ENCODE results near the gene GTF2A1. TPM values are rescaled to one million over a fixed set of nuclear protein-coding genes. Genes with fewer than 3 reads are reported as not detected.

GTF2A1 gene
- total RNA-seq, 2 experiments from 2014 or later: 35.1 to 69.8 TPM

DNA sequence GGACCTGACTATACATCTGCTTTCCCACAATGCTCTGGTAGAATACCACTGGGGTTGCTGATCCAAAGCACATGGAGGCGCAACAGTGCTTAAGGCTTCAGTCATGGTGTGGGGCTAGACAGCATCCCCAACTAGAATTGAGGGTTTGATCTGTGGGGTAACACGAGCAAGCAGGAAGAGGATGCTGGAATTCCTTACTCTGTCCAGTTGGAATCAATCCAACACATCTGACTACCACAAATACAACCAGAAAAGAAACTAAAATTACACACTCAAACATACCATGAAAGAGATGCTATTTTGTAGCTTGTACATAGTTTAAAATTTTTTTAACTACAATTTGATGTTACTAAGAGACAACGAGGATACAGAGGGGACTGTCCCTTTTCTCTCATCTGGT lies 40.4 kb upstream of the GTF2A1 start:
- POLR2A ChIA-PET: interaction anchor here (0.6 kb wide), 1 partner anchor 47 kb away, joined by 3 read pairs; no protein-coding TSS in a partner anchor

DNA sequence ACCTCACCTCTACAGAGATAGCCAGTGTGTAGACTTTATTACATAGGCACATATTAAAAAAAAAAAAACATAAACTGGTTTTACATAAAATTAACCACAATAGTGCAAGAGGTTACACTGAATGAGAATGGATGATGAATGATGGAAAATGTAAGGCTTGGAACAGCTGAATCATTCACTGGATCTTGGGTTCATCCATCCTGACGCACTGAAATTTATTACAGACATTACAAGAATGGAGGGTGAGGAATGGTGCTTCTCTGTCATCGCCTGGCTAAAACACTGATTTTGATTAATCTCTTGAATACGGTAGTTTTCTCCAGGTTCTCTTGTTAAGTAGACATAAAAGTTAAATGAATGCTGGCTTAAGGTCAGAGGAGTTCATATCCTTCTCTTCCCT lies 40.0 kb upstream of the GTF2A1 start:
- Histone ChIP-seq H3K9me2 (ENCODE audit: insufficient read depth, low read length) (no peaks in the 10 kb centered on the region), H3K4me1 (ENCODE audit: insufficient read depth, low read length, poor library complexity, severe bottlenecking) (peaks cover 13% of the 10 kb centered on the region), H2AFZ (ENCODE audit: low read length) (no peak overlapping the region), H4K20me1 (ENCODE audit: insufficient read depth, low read length) (no peaks in the 10 kb centered on the region), H3K27ac (ENCODE audit: low read depth, low read length, poor library complexity, severe bottlenecking) (no peak overlapping the region), H3K4me2 (ENCODE audit: low read length) (no peak overlapping the region), H3K4me3 (ENCODE audit: low read depth, low read length, poor library complexity, severe bottlenecking) (no peak overlapping the region), H3K79me2 (ENCODE audit: insufficient read depth, low read depth, low read length) (no peaks in the 10 kb centered on the region), H3K36me3 (ENCODE audit: insufficient read depth, low read length) (no peaks in the 10 kb centered on the region), H3K9me3 (ENCODE audit: low read length) (no peaks in the 10 kb centered on the region)
- no TSS peak for BruUV-seq (replicated peaks)
- intact Hi-C loops (cut with micrococcal nuclease; ENCODE audit: unreplicated experiment): no loop called here
- CTCF ChIA-PET (ENCODE audit: unreplicated experiment): no interaction called here
- TF ChIP-seq EZH2phosphoT487 (IDR thresholded peaks at IDR 0.05; ENCODE audit: borderline replicate concordance, low read depth, low read length): no peak
- TF ChIP-seq, protein P1, sequence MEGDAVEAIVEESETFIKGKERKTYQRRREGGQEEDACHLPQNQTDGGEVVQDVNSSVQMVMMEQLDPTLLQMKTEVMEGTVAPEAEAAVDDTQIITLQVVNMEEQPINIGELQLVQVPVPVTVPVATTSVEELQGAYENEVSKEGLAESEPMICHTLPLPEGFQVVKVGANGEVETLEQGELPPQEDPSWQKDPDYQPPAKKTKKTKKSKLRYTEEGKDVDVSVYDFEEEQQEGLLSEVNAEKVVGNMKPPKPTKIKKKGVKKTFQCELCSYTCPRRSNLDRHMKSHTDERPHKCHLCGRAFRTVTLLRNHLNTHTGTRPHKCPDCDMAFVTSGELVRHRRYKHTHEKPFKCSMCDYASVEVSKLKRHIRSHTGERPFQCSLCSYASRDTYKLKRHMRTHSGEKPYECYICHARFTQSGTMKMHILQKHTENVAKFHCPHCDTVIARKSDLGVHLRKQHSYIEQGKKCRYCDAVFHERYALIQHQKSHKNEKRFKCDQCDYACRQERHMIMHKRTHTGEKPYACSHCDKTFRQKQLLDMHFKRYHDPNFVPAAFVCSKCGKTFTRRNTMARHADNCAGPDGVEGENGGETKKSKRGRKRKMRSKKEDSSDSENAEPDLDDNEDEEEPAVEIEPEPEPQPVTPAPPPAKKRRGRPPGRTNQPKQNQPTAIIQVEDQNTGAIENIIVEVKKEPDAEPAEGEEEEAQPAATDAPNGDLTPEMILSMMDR (conservative IDR thresholded peaks at IDR 0.05; ENCODE audit: low read length): no peak
- POLR2A ChIA-PET: interaction anchor here (0.6 kb wide), 1 partner anchor 46 kb away, joined by 3 read pairs; no protein-coding TSS in a partner anchor
- DNase-seq (ENCODE audit: low spot score): no peak

More for the DNA sequence above, 40.4 kb upstream of the GTF2A1 start:
- intact Hi-C loops (cut with micrococcal nuclease; ENCODE audit: unreplicated experiment): no loop called here
- peaks cover 16% of the 10 kb centered on the region for H3K4me1 ChIP-seq (ENCODE audit: insufficient read depth, low read length, poor library complexity, severe bottlenecking)
- TF ChIP-seq EZH2phosphoT487 (IDR thresholded peaks at IDR 0.05; ENCODE audit: borderline replicate concordance, low read depth, low read length): no peak
- TF ChIP-seq, protein P1 (conservative IDR thresholded peaks at IDR 0.05; ENCODE audit: low read length): no peak
- H3K4me3 ChIP-seq (ENCODE audit: low read depth, low read length, poor library complexity, severe bottlenecking): no peak overlapping the region
- no peaks in the 10 kb centered on the region for H3K79me2 ChIP-seq (ENCODE audit: insufficient read depth, low read depth, low read length)
- no peak overlapping the region for H2AFZ ChIP-seq (ENCODE audit: low read length)
- no peak overlapping the region for H3K4me2 ChIP-seq (ENCODE audit: low read length)
- H3K9me3 ChIP-seq (ENCODE audit: low read length): no peaks in the 10 kb centered on the region
- DNase-seq (ENCODE audit: low spot score): no peak
- no TSS peak for BruUV-seq (replicated peaks)
- H4K20me1 ChIP-seq (ENCODE audit: insufficient read depth, low read length): no peaks in the 10 kb centered on the region
- no peak overlapping the region for H3K27ac ChIP-seq (ENCODE audit: low read depth, low read length, poor library complexity, severe bottlenecking)
- CTCF ChIA-PET (ENCODE audit: unreplicated experiment): no interaction called here
- H3K9me2 ChIP-seq (ENCODE audit: insufficient read depth, low read length): no peaks in the 10 kb centered on the region
- no peaks in the 10 kb centered on the region for H3K36me3 ChIP-seq (ENCODE audit: insufficient read depth, low read length)

DNA sequence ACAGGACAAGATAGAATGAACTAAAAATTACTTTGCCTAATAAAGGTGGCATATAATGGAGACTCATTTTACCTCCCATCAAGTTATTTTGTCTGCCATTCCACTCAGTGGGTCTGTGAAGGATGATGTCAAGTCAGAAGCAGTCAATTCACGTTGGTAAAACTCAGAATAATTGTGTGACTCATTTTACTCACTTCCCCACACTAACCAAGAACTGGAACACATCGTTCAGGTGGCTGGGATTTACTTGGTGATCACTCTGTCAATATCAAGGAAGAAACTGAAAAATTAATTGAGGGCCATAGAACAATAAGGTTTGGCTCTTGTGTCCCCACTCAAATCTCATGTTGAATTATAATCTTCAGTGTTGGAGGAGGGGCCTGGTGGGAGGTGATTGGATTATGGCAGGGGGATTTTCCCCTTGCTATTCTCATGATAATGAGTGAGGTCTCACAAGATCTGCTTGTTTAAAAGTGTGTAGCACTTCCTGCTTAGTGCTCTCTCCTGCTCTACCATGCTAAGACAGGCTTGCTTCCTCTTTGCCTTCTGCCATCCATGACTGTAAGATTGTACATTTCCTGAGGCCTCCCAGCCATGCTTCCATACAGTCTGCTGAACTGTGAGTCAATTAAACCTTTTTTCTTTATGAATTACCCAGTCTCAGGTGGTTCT lies 35.7 kb upstream of the GTF2A1 start:
- no peak overlapping the region for H3K27ac ChIP-seq (ENCODE audit: low read depth, low read length, poor library complexity, severe bottlenecking)
- intact Hi-C loops (cut with micrococcal nuclease; ENCODE audit: unreplicated experiment): no loop called here
- no peak overlapping the region for H3K4me3 ChIP-seq (ENCODE audit: low read depth, low read length, poor library complexity, severe bottlenecking)
- peak overlapping the region; percentile 28; the same call in 1 of the 2 replicates for H3K4me2 ChIP-seq (ENCODE audit: low read length)
- H3K36me3 ChIP-seq (ENCODE audit: insufficient read depth, low read length): no peaks in the 10 kb centered on the region
- no peaks in the 10 kb centered on the region for H3K9me3 ChIP-seq (ENCODE audit: low read length)
- H4K20me1 ChIP-seq (ENCODE audit: insufficient read depth, low read length): no peaks in the 10 kb centered on the region
- no peaks in the 10 kb centered on the region for H3K79me2 ChIP-seq (ENCODE audit: insufficient read depth, low read depth, low read length)
- POLR2A ChIA-PET: no interaction called here
- H2AFZ ChIP-seq (ENCODE audit: low read length): peak overlapping the region; percentile 85
- CTCF ChIA-PET (ENCODE audit: unreplicated experiment): no interaction called here
- H3K4me1 ChIP-seq (ENCODE audit: insufficient read depth, low read length, poor library complexity, severe bottlenecking): peaks cover 11% of the 10 kb centered on the region
- TF ChIP-seq EZH2phosphoT487 (IDR thresholded peaks at IDR 0.05; ENCODE audit: borderline replicate concordance, low read depth, low read length): no peak
- TF ChIP-seq, protein P1 (conservative IDR thresholded peaks at IDR 0.05; ENCODE audit: low read length): no peak
- H3K9me2 ChIP-seq (ENCODE audit: insufficient read depth, low read length): no peaks in the 10 kb centered on the region
- BruUV-seq (replicated peaks): no TSS peak
- DNase-seq (ENCODE audit: low spot score): peak; percentile 54
